Esophagus muscularis mucosa (tissue), 4 donors: ENCODE data around the gene ACR.

Source experiments
- EP300 ChIP-seq: sonication (generic); formaldehyde crosslinking; IDR thresholded peaks from one replicate; pipeline ENCODE4 v1.6.1; 2017; ENCODE audit warnings: antibody characterized with exemption
- POLR2A ChIP-seq: fragments of 450-650 bp; IDR thresholded peaks from one replicate; pipeline ENCODE4 v1.6.1; 2017; ENCODE audit warnings: antibody characterized with exemption, moderate library complexity, mild to moderate bottlenecking, low read depth
- POLR2AphosphoS5 ChIP-seq, 2 donors: sonication (generic); formaldehyde crosslinking; IDR thresholded peaks; one replicate each; pipeline ENCODE4 v1.6.1; 2017; ENCODE audit warnings: antibody characterized with exemption in 2 of 2
- TF ChIP-seq, protein P1 (sequence below), 3 experiments: fragments of 200-600 bp in 2 of 3; fragments of 450-650 bp in 1 of 3; sonication (generic) in 2 of 3; IDR thresholded peaks; one replicate each; pipeline ENCODE4 v1.5.1; 2017 to 2019; ENCODE audit warnings: antibody characterized with exemption in 3 of 3, mild to moderate bottlenecking in 2 of 3, moderate library complexity in 1 of 3

DNA sequence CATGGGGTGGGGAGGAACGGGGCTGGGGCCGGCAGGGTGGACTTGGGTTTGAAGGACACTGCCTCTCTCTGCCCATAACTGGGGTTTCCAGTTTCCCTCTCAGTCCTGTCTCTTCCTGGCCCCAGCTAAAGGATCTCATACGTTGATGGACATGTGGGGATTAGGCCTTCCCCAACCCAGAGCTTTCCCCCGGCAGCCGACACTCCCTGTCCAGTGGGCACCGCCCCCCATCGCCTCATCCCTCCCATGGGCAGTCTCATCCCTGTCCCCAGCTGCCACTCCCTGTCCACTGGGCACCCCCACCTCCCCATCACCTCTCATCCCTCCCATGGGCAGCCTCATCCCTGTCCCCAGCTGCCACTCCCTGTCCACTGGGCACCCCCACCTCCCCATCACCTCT, 22.2 kb upstream of the ACR start:
- no peak for TF ChIP-seq POLR2A
- TF ChIP-seq, protein P1, sequence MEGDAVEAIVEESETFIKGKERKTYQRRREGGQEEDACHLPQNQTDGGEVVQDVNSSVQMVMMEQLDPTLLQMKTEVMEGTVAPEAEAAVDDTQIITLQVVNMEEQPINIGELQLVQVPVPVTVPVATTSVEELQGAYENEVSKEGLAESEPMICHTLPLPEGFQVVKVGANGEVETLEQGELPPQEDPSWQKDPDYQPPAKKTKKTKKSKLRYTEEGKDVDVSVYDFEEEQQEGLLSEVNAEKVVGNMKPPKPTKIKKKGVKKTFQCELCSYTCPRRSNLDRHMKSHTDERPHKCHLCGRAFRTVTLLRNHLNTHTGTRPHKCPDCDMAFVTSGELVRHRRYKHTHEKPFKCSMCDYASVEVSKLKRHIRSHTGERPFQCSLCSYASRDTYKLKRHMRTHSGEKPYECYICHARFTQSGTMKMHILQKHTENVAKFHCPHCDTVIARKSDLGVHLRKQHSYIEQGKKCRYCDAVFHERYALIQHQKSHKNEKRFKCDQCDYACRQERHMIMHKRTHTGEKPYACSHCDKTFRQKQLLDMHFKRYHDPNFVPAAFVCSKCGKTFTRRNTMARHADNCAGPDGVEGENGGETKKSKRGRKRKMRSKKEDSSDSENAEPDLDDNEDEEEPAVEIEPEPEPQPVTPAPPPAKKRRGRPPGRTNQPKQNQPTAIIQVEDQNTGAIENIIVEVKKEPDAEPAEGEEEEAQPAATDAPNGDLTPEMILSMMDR (IDR thresholded peaks at IDR 0.05): no peak
- TF ChIP-seq POLR2AphosphoS5 (IDR thresholded peaks at IDR 0.05): no peak
- no peak for TF ChIP-seq EP300
